Measurements from ENCODE around the gene SPATA4. TPM values are rescaled to one million over a fixed set of nuclear protein-coding genes. Genes with fewer than 3 reads are reported as not detected.

SPATA4 gene
- total RNA-seq, result 0.33 and 0.93 TPM in 2 replicates
- long read RNA-seq, partial matches to known transcripts, result 0 of 2 reads
- long read RNA-seq, other reads (novel, unspliced or antisense), result 0 of 2 reads

GRCh38 chr4:176195184-176195978 is at the start of gene SPATA4:
Gene SPATA4 (minus strand): TSS chr4:176195585. CDS start chr4:176195562, 23 bp downstream.
- Mint-ChIP-seq H3K36me3 (ENCODE audit: insufficient read depth) (no peaks in the 10 kb centered on the region), H3K9me3 (ENCODE audit: low read depth) (no peaks in the 10 kb centered on the region), H3K4me3 (ENCODE audit: low read depth) (peak within 1 kb of the TSS; percentile 90), H3K27me3 (peaks cover 2% of the 10 kb centered on the region), H3K27ac (peak within 1 kb of the TSS; percentile 97), H3K4me1 (ENCODE audit: low read depth) (peaks cover 2% of the 10 kb centered on the region)
- DNase-seq (ENCODE audit: low spot score, unreplicated experiment), result peak; percentile 86
- no peak for TF ChIP-seq CTCF (IDR thresholded peaks at IDR 0.05; ENCODE audit: unreplicated experiment)

- H3K9me3 Mint-ChIP-seq (ENCODE audit: low read depth), result no peaks in the 10 kb centered on the region
- TF ChIP-seq CTCF (IDR thresholded peaks at IDR 0.05; ENCODE audit: unreplicated experiment), result no peak
- DNase-seq (ENCODE audit: low spot score, unreplicated experiment), result no peak
- H3K4me1 Mint-ChIP-seq (ENCODE audit: low read depth), result peaks cover 11% of the 10 kb centered on the region
- H3K27ac Mint-ChIP-seq, result no peak overlapping the region
- no peak overlapping the region for H3K4me3 Mint-ChIP-seq (ENCODE audit: low read depth)
- no peaks in the 10 kb centered on the region for H3K36me3 Mint-ChIP-seq (ENCODE audit: insufficient read depth)
- no peaks in the 10 kb centered on the region for H3K27me3 Mint-ChIP-seq
These were observed 47.5 kb upstream of the SPATA4 start for GRCh38 chr4:176242764-176243347.

- Mint-ChIP-seq H3K4me1 (ENCODE audit: low read depth) (peaks cover 14% of the 10 kb centered on the region), H3K36me3 (ENCODE audit: insufficient read depth) (no peaks in the 10 kb centered on the region), H3K4me3 (ENCODE audit: low read depth) (no peak overlapping the region), H3K27ac (no peak overlapping the region), H3K27me3 (no peaks in the 10 kb centered on the region), H3K9me3 (ENCODE audit: low read depth) (no peaks in the 10 kb centered on the region)
- DNase-seq (ENCODE audit: low spot score, unreplicated experiment), result no peak
- no peak for TF ChIP-seq CTCF (IDR thresholded peaks at IDR 0.05; ENCODE audit: unreplicated experiment)
These were observed 46.3 kb upstream of the SPATA4 start for GRCh38 chr4:176241703-176242102.

GRCh38 chr4:176238826-176239225 is 43.4 kb upstream of the SPATA4 start:
- TF ChIP-seq CTCF (IDR thresholded peaks at IDR 0.05; ENCODE audit: unreplicated experiment), result no peak
- H3K27ac Mint-ChIP-seq, result no peak overlapping the region
- H3K4me1 Mint-ChIP-seq (ENCODE audit: low read depth), result peaks cover 14% of the 10 kb centered on the region
- H3K27me3 Mint-ChIP-seq, result no peaks in the 10 kb centered on the region
- H3K36me3 Mint-ChIP-seq (ENCODE audit: insufficient read depth), result no peaks in the 10 kb centered on the region
- H3K4me3 Mint-ChIP-seq (ENCODE audit: low read depth), result no peak overlapping the region
- no peaks in the 10 kb centered on the region for H3K9me3 Mint-ChIP-seq (ENCODE audit: low read depth)
- DNase-seq (ENCODE audit: low spot score, unreplicated experiment), result no peak

- Mint-ChIP-seq H3K4me1 (ENCODE audit: low read depth) (peaks cover 14% of the 10 kb centered on the region), H3K27ac (no peak overlapping the region), H3K36me3 (ENCODE audit: insufficient read depth) (no peaks in the 10 kb centered on the region), H3K9me3 (ENCODE audit: low read depth) (no peaks in the 10 kb centered on the region), H3K4me3 (ENCODE audit: low read depth) (no peak overlapping the region), H3K27me3 (no peaks in the 10 kb centered on the region)
- DNase-seq (ENCODE audit: low spot score, unreplicated experiment), result no peak
- no peak for TF ChIP-seq CTCF (IDR thresholded peaks at IDR 0.05; ENCODE audit: unreplicated experiment)
These were observed 42.8 kb upstream of the SPATA4 start for GRCh38 chr4:176238157-176238610.

All from progenitor cell of endocrine pancreas (in vitro differentiated cells).